Erythroblast (primary cell): ENCODE results near the gene A3GALT2.

Experiments
- GATA1 ChIP-seq: IDR thresholded peaks from 2 replicates; pipeline ENCODE4 v1.6.1; 2011; ENCODE audit warnings: low read depth, mild to moderate bottlenecking, control low read depth, low read length, moderate library complexity
- POLR2A ChIP-seq: IDR thresholded peaks from 2 replicates; pipeline ENCODE4 v1.6.1; 2011; ENCODE audit warnings: mild to moderate bottlenecking, low read length

DNA sequence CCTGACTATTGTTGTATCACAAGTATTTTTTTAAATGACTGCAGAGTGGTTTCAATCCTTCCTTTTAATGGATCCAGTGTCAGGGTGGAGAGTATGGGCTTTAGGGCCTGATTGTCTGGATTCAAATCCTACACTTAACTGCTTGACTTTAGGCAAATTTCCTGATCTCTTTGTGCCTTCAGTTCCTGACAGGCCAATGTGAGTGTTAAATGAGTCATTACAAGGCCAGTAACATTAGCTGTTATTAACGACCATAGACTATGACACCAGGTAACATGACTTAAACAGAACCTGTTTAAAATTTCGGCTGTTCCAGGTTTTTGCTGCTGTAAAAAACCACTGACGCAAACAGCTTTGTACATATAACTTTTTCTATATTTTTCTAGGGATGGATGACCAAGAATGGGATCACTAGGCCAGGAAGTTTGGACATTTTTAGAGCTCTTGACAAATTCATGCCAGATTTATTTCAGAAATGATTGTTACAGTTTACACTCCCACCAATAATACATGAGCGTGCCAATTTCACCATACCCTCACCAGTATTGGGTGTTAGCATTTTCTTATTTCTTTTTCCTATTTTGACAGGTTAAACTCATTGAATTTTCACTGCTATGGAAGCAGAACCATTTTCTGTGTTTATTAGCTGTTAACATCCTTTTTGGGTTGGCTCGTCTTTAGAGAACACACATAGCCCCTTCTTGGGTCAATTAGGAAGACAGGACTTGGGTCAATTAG, 53.3 kb downstream of the A3GALT2 start:
- TF ChIP-seq POLR2A (no peak), GATA1 (no peak)
